Gastroesophageal sphincter (tissue), 4 donors: ENCODE measurements around the gene GFM1. TPM values are rescaled to one million over a fixed set of nuclear protein-coding genes. Genes with fewer than 3 reads are reported as not detected.
A peak's percentile ranks its signal among the peaks of the same experiment; 100 is the strongest.

Experiments
- ATAC-seq: fragments of 150-250 bp; one replicate; pipeline ENCODE4 v1.9.1; 2016; ENCODE audit warnings: mild to moderate bottlenecking, moderate library complexity
- H3K27ac ChIP-seq, 4 donors: fragments of 200-600 bp; sonication (generic) in 3 of 4; 1 replicate in 3 of 4; 2 replicates in 1 of 4; pipeline ENCODE4 v1.5.1; 2016 to 2019
- H3K27me3 ChIP-seq: fragments of 200-600 bp; sonication (generic); one replicate; pipeline ENCODE4 v1.5.1; 2019
- H3K36me3 ChIP-seq, 2 donors: fragments of 200-600 bp; sonication (generic); one replicate each; pipeline ENCODE4 v1.5.1; 2019; ENCODE audit warnings: control low read depth in 1 of 2
- H3K4me1 ChIP-seq, 3 donors: fragments of 200-600 bp; sonication (generic); 1 replicate in 2 of 3; 2 replicates in 1 of 3; pipeline ENCODE4 v1.5.1; 2016 to 2019; ENCODE audit warnings: control low read depth in 2 of 3
- H3K4me3 ChIP-seq, 2 donors: fragments of 200-600 bp; sonication (generic); one replicate each; pipeline ENCODE4 v1.5.1; 2019; ENCODE audit warnings: mild to moderate bottlenecking in 1 of 2, moderate library complexity in 1 of 2
- H3K9me3 ChIP-seq, 3 donors: fragments of 200-600 bp; sonication (generic); one replicate each; pipeline ENCODE4 v1.5.1; 2017 to 2019; ENCODE audit warnings: control low read depth in 2 of 3
- EP300 ChIP-seq: sonication (generic); formaldehyde crosslinking; IDR thresholded peaks from one replicate; pipeline ENCODE4 v1.6.1; 2017; ENCODE audit warnings: antibody characterized with exemption, mild to moderate bottlenecking
- POLR2A ChIP-seq, 2 donors: fragments of 450-650 bp; IDR thresholded peaks; one replicate each; pipeline ENCODE4 v1.6.1; 2017; ENCODE audit warnings: antibody characterized with exemption in 2 of 2, mild to moderate bottlenecking in 2 of 2, moderate library complexity in 1 of 2
- POLR2AphosphoS5 ChIP-seq: sonication (generic); formaldehyde crosslinking; IDR thresholded peaks from one replicate; pipeline ENCODE4 v1.6.1; 2017; ENCODE audit warnings: antibody characterized with exemption
- WGBS, 2 donors: methylation state at CpG; one replicate each; pipeline ENCODE4 v1.1.5; 2018; ENCODE audit warnings: low coverage in 1 of 2; 5-methylcytosine and 5-hydroxymethylcytosine counted together
- total RNA-seq, 4 donors: library from RNA; depleted of rRNA; stranded (reverse); fragments of >200 nt; gene quantifications; one replicate each; pipeline ENCODE4 v1.1.0, GENCODE V29; 2016
- TF ChIP-seq, protein P1 (sequence below), 4 experiments: fragments of 200-600 bp in 2 of 4; fragments of 450-650 bp in 2 of 4; sonication (generic) in 1 of 4; IDR thresholded peaks; one replicate each; pipeline ENCODE4 v1.5.1; 2017 to 2019; ENCODE audit warnings: antibody characterized with exemption in 4 of 4, mild to moderate bottlenecking in 2 of 4, moderate library complexity in 2 of 4

Gene GFM1
- total RNA-seq, 4 donors from 2014 or later: 43.9 to 71.6 (median 51.4) TPM

DNA sequence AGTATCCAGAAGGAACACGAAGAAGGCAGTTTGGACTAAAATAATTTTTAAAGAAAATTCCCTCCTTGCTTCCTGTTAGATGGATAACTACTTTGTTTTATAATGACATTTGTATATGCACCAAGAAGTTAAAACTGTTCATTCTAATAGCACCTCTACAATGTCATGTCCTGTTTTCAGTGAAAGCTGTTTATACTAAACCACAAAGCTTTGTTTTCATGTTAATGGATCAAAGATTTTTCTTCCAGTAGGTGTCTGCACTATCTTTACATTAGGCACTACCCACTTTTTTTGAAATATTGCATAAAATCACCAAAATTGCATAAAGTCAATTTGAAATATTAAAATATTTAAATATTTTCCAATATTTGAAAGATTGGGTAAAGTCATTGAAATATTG lies 77.8 kb downstream of the GFM1 start:
- peaks cover 0 to 11% of the 10 kb centered on the region in 2 donors for H3K36me3 ChIP-seq
- no peaks in the 10 kb centered on the region for H3K9me3 ChIP-seq
- WGBS, 2 donors: 75 to 86% methylated on average over 1 of the region's 1 CpG
- no peak overlapping the region for H3K4me3 ChIP-seq
- peaks cover 2 to 42% (median 11%) of the 10 kb centered on the region in 3 donors for H3K4me1 ChIP-seq
- no peaks in the 10 kb centered on the region for H3K27me3 ChIP-seq
- TF ChIP-seq EP300 (no peak), POLR2A (IDR thresholded peaks at IDR 0.05) (no peak)
- TF ChIP-seq, protein P1, sequence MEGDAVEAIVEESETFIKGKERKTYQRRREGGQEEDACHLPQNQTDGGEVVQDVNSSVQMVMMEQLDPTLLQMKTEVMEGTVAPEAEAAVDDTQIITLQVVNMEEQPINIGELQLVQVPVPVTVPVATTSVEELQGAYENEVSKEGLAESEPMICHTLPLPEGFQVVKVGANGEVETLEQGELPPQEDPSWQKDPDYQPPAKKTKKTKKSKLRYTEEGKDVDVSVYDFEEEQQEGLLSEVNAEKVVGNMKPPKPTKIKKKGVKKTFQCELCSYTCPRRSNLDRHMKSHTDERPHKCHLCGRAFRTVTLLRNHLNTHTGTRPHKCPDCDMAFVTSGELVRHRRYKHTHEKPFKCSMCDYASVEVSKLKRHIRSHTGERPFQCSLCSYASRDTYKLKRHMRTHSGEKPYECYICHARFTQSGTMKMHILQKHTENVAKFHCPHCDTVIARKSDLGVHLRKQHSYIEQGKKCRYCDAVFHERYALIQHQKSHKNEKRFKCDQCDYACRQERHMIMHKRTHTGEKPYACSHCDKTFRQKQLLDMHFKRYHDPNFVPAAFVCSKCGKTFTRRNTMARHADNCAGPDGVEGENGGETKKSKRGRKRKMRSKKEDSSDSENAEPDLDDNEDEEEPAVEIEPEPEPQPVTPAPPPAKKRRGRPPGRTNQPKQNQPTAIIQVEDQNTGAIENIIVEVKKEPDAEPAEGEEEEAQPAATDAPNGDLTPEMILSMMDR (IDR thresholded peaks at IDR 0.05): no peak
- H3K27ac ChIP-seq: no peak overlapping the region
- no peak for ATAC-seq

DNA sequence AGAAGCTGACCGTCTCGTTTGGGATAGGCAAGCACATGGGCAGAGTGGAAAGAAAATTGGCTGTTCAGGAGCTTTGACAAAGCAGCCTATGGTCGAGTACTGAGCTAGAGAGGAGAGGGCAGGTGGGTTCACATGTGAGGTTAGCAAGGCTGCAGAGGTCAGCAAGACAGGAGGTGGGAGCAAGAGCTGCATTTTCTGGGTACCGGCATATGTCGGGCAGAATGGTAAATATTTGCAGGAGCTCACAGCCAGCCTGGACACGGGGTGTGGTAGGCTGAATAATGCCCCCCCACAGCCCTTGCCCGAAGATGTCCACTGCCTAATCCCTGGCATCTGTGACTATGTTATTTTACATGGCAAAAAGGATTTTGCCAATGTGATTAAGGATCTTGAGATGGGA lies 79.7 kb downstream of the GFM1 start:
- Histone ChIP-seq H3K27me3 (no peaks in the 10 kb centered on the region), H3K27ac (peak overlapping the region in 1 of 4 donors; percentile 50), H3K4me3 (no peak overlapping the region), H3K9me3 (no peaks in the 10 kb centered on the region), H3K4me1 (peaks cover 2 to 49% (median 16%) of the 10 kb centered on the region in 3 donors), H3K36me3 (peaks cover 0 to 11% of the 10 kb centered on the region in 2 donors)
- WGBS, 2 donors: 97 to 100% methylated on average over 1 to 7 of the region's 7 CpGs
- TF ChIP-seq EP300: no peak
- no peak for TF ChIP-seq POLR2A (IDR thresholded peaks at IDR 0.05)
- no peak for TF ChIP-seq POLR2AphosphoS5
- TF ChIP-seq, protein P1 (IDR thresholded peaks at IDR 0.05): no peak
- no peak for ATAC-seq

DNA sequence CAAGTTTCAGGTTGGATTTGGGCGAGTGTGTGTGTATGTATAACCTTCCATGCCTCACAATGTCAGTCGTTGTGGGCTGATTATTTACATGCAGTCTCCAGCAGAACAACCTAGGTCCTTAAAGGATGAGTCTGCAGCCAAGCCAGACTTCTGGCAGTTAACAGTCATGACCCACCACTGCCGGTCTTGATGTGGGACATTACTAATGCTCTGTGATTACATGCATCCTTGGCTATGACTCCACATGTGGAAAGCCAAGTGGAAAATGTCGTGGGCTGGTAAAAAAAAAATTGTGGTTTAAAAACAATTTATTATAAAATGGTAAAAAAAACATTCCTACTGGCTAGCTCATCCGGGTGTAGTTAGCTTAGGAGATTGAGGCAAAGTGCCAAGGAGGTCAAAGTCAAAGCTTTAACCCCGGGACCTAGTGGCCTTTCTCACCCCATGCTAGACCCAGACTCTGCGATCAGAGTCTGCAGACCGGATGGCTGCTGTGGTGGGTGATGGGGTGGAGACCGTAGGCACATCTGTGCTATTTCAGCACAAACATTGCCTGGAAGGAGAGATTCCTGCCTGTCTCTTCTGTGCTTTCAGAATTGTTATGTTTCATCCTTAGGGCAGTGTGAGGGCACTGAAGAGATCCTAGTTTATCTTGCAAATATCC lies 81.2 kb downstream of the GFM1 start:
- H3K4me3 ChIP-seq: no peak overlapping the region
- 10 to 14% methylated on average over 5 to 7 of the region's 9 CpGs for WGBS, 2 donors
- peaks cover 2 to 54% (median 16%) of the 10 kb centered on the region in 3 donors for H3K4me1 ChIP-seq

DNA sequence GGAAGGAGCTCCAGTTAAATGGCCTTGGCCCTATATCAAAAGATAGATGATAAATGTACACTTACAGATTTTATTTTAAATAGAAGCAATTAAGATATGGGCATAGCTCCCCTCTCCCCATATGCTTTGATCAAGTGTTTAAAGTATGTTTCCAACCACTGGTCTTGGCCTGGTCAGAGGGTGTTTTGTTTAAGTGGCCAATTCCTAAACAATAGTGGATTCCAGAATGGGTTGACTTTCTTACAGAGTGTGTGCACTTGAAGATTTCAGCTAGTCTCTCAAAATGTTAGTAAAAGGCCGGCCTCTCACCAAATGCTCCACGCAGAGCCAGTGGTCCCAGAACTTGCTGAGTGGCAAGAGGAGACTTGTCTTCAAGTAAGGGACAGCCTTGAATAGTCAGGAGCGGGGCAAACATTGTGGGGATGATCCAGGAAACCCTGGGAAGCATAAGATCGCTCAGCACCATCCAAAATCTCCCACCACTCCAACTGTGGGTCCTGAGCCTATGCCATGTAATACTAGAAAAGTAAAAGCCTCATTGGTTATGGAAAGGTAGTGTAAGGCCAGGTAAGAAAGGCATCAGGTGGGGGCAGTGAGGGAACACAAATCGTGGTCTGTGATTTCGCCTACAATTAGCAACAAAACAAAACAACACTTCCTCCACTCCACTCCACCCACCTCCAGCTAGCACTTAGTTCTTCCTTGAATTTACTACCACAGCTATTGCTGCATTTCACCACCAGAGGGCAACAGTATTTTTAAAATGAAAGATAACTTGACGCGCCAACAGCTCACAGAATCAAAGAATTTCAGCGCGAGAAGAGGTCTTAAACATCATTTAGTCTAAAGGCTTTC lies 83.1 kb downstream of the GFM1 start:
- 11 to 20% methylated on average over 8 of the region's 10 CpGs for WGBS, 2 donors
- Histone ChIP-seq H3K4me3 (no peak overlapping the region), H3K27me3 (no peaks in the 10 kb centered on the region), H3K27ac (peak overlapping the region in 3 of 4 donors; percentile 35 to 55 (median 48)), H3K4me1 (peaks cover 2 to 70% (median 22%) of the 10 kb centered on the region in 3 donors), H3K36me3 (no peaks in the 10 kb centered on the region), H3K9me3 (no peaks in the 10 kb centered on the region)
- TF ChIP-seq EP300 (no peak), POLR2AphosphoS5 (peak; percentile 53), POLR2A (IDR thresholded peaks at IDR 0.05) (no peak)
- TF ChIP-seq, protein P1 (IDR thresholded peaks at IDR 0.05): peak; percentile 86 to 95 (median 90)
- no peak for ATAC-seq

More for the DNA sequence above, 81.2 kb downstream of the GFM1 start:
- H3K36me3 ChIP-seq: peaks cover 0 to 11% of the 10 kb centered on the region in 2 donors
- TF ChIP-seq POLR2A (IDR thresholded peaks at IDR 0.05) (no peak), POLR2AphosphoS5 (peak; percentile 79)
- TF ChIP-seq, protein P1 (IDR thresholded peaks at IDR 0.05): no peak
- peak; percentile 82 for ATAC-seq
- H3K27ac ChIP-seq: peak overlapping the region in 3 of 4 donors; percentile 55 to 73 (median 62)
- H3K9me3 ChIP-seq: no peaks in the 10 kb centered on the region
- no peaks in the 10 kb centered on the region for H3K27me3 ChIP-seq
